Gastroesophageal sphincter (tissue), 3 donors: Measurements from ENCODE around the gene LOXHD1.

Experiments
- CTCF ChIP-seq, 4 experiments: fragments of 200-600 bp in 2 of 4; fragments of 450-650 bp in 2 of 4; sonication (generic) in 1 of 4; IDR thresholded peaks; one replicate each; pipeline ENCODE4 v1.5.1; 2017 to 2019; ENCODE audit warnings: antibody characterized with exemption in 4 of 4, mild to moderate bottlenecking in 2 of 4, moderate library complexity in 2 of 4
- POLR2A ChIP-seq, 2 donors: fragments of 450-650 bp; IDR thresholded peaks; one replicate each; pipeline ENCODE4 v1.6.1; 2017; ENCODE audit warnings: antibody characterized with exemption in 2 of 2, mild to moderate bottlenecking in 2 of 2, moderate library complexity in 1 of 2

GRCh38 chr18:46569211-46569610 is 87.8 kb downstream of the LOXHD1 start:
- TF ChIP-seq POLR2A (IDR thresholded peaks at IDR 0.05) (no peak), CTCF (IDR thresholded peaks at IDR 0.05) (no peak)
